Stimulated activated CD4-positive, alpha-beta T cell treated with anti-CD3 and anti-CD28 coated beads, TNF-alpha, amount 100 ng/mL, for 48 hours (primary cell): Measurements from ENCODE around the gene BIVM.

Source experiments
- DNase-seq, 3 donors: peaks; one replicate each; pipeline ENCODE4 v3.0.0-alpha.2; 2020; ENCODE audit warnings: low read depth in 3 of 3

The BIVM gene

DNA sequence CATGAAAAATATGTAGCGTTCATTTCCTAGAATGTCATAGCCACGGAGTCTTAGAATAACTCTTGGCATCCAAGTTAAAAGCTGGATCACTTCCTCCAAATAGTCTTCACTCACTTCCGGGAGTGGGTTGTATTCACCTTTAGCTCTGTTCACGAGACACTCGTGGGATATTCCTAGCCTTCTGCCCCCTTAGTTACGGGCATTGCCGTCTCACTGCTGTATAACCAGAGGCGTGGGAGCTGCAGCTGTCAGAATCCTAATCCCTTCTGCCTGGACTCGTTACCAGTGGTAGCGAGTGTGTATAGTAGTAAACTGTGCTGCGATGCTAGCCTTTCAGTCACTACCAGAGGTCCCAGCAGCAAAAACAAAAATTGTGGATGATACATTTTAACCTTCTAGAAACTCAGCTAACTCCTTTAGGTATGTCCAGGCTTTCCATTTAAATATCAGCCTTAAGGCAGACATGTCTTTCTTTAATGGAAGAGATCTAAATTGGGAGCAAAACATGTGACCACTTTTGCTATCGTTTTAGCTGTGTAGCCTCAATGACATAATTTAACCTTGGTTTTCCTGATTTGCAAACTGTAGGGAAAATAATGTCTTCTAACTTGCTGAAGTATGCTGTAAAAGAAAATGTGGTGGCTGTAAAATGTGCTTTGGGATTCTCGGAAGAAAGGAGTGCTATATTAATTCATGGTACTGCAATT, 81.0 kb downstream of the BIVM start:
- no peak for DNase-seq

DNA sequence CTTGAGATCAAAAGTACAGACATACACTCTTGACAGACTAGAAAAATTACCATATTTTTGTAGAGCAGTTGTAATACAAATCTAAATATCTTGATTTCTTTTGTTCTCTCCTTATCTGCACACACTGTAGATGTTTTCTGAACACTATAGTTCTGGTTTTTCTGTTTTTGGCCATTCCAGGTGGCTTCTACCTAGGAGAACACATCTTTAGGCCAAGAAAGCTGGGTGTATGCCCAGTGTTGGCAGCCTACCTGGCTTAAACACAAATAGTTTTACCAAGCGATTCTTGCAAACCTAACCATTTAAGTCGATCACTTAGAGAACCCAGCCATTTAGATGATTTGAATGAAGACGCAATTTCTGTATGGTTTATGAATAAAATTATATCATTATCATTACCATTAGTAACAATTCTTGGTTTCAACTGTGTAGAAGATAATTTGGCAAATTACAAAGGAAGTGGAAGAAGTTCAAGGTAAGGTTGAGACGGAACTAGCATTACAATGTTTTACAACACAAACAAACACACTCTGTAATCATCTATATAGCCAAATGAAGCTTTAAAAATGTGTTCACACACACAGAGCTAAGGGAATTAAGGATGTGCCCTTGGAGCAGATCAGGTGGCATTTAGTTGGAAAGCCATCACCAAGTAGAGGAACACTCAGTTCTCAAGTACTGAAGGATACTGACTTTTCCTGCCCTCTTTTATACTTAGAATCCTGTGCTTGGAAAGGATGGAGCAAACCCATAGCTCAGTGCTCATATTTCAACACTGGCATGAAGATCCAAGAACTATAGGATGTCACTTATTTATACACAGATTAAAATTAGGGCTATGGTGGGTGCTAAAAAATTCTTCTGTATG, 83.1 kb downstream of the BIVM start:
- DNase-seq: no peak
